D721Med (cell line): Measurements from ENCODE around the gene DPP4.

Experiments used
- DNase-seq: peaks from one replicate; pipeline ENCODE4 v3.0.0; 2011; ENCODE audit warnings: low spot score; ENCODE audit not compliant: insufficient read length
- FAIRE-seq: peaks from 2 replicates; lab custom pipeline; 2011; peaks lifted over from hg19 to GRCh38; lab: Jason Lieb, UNC
- CTCF ChIP-seq: IDR thresholded peaks from 2 replicates; pipeline ENCODE4 v1.5.1; 2012; ENCODE audit warnings: mild to moderate bottlenecking, control low read depth; ENCODE audit not compliant: insufficient read depth; ENCODE audit errors: missing control alignments

The DPP4 gene

GRCh38 chr2:162018530-162018929 is 55.5 kb downstream of the DPP4 start:
- FAIRE-seq = no peak
- TF ChIP-seq CTCF = no peak
- no peak for DNase-seq

GRCh38 chr2:162017233-162017632 is 56.8 kb downstream of the DPP4 start:
- FAIRE-seq (no peak), DNase-seq (no peak)

GRCh38 chr2:162016080-162016479 is 57.9 kb downstream of the DPP4 start:
- TF ChIP-seq CTCF = no peak
- no peak for FAIRE-seq

More at GRCh38 chr2:162017233-162017632, 56.8 kb downstream of the DPP4 start:
- no peak for TF ChIP-seq CTCF

GRCh38 chr2:162014751-162015150 is 59.3 kb downstream of the DPP4 start:
- TF ChIP-seq CTCF = no peak
- no peak for DNase-seq
- no peak for FAIRE-seq

More at GRCh38 chr2:162016080-162016479, 57.9 kb downstream of the DPP4 start:
- no peak for DNase-seq

GRCh38 chr2:162013514-162014475 is 60.2 kb downstream of the DPP4 start:
- no peak for DNase-seq
- TF ChIP-seq CTCF = no peak
- no peak for FAIRE-seq

- TF ChIP-seq CTCF = no peak
- DNase-seq (no peak), FAIRE-seq (no peak)
Measured at GRCh38 chr2:162012565-162013058, 61.4 kb downstream of the DPP4 start.
